Measurements from ENCODE around the gene MRPL50. TPM values are rescaled to one million over a fixed set of nuclear protein-coding genes. Genes with fewer than 3 reads are reported as not detected.

The MRPL50 gene
- polyA plus RNA-seq, 1 of the 3 experiments (the other 2 are of a cell fraction), result 6.3 TPM

- TF ChIP-seq ZBTB33 (IDR thresholded peaks at IDR 0.05; ENCODE audit: borderline replicate concordance, low read depth) (no peak), SMC3 (IDR thresholded peaks at IDR 0.05; ENCODE audit: low read depth, low read length) (no peak), RFX5 (IDR thresholded peaks at IDR 0.05; ENCODE audit: low read length) (no peak), RXRA (IDR thresholded peaks at IDR 0.05; ENCODE audit: borderline replicate concordance, low read depth) (no peak), NFIC (IDR thresholded peaks at IDR 0.05; ENCODE audit: borderline replicate concordance) (no peak), POLR2AphosphoS5 (IDR thresholded peaks at IDR 0.05; ENCODE audit: low read depth, low read length) (no peak), ELF1 (IDR thresholded peaks at IDR 0.05) (no peak), TEAD4 (IDR thresholded peaks at IDR 0.05; ENCODE audit: borderline replicate concordance, insufficient read depth) (no peak), YY1 (IDR thresholded peaks at IDR 0.05; ENCODE audit: low read depth) (no peak), REST (IDR thresholded peaks at IDR 0.05; ENCODE audit: low read depth, low read length) (no peak)
- no peak for DNase-seq
- WGBS (ENCODE audit: low lambda C conversion rate), result 79% methylated on average over 2 of the region's 2 CpGs
Observed at GRCh38 chr9:101383361-101383760, 15.1 kb downstream of the MRPL50 start.

GRCh38 chr9:101381833-101382342 lies 16.5 kb downstream of the MRPL50 start:
- Histone ChIP-seq H4K20me1 (ENCODE audit: insufficient read depth) (no peaks in the 10 kb centered on the region), H3K36me3 (replicated peaks in 1 of 2; ENCODE audit: control insufficient read depth in 1 of 2, insufficient read depth in 2 of 2, low read length in 1 of 2) (peaks cover 4 to 19% of the 10 kb centered on the region in 2 experiments), H3K9me3 (peaks cover 7% of the 10 kb centered on the region; the same call in 1 of the 2 replicates), H3K27me3 (ENCODE audit: insufficient read depth) (no peaks in the 10 kb centered on the region), H2AFZ (ENCODE audit: low read depth) (no peak overlapping the region), H3K79me2 (ENCODE audit: insufficient read depth) (no peaks in the 10 kb centered on the region), H3K9ac (no peak overlapping the region), H3K4me1 (ENCODE audit: control insufficient read depth in 1 of 2, insufficient read depth in 2 of 2, low read depth in 1 of 2, low read length in 1 of 2) (peaks cover 0 to 3% of the 10 kb centered on the region in 2 experiments; a peak in 1 of 4 replicates), H3K4me2 (no peak overlapping the region), H3F3A (replicated peaks; ENCODE audit: insufficient read depth) (peaks cover 7% of the 10 kb centered on the region), H3K27ac (ENCODE audit: low read depth in 2 of 2, low read length in 1 of 2) (no peak overlapping the region), H3K9me2 (no peaks in the 10 kb centered on the region), H3K4me3 (ENCODE audit: low read depth in 2 of 2, low read length in 1 of 2) (no peak overlapping the region)
- no peak for DNase-seq
- CTCF ChIA-PET, result interaction anchor here (0.5 kb wide), 1 partner anchor 62 kb away, joined by 3 read pairs; no protein-coding TSS in a partner anchor
- POLR2A ChIA-PET, result interaction anchor here (1.5 kb wide), 1 partner anchor 17 kb away, joined by 4 read pairs; the partner anchor contains the start of genes MRPL50 and ZNF189
- WGBS (ENCODE audit: low lambda C conversion rate), result 94% methylated on average over 2 of the region's 2 CpGs
- TF ChIP-seq FOXM1 (IDR thresholded peaks at IDR 0.05; ENCODE audit: low read depth), result no peak
- no peak for TF ChIP-seq SIN3A (IDR thresholded peaks at IDR 0.05; ENCODE audit: borderline replicate concordance, low read depth, low read length)
- TF ChIP-seq USF2 (IDR thresholded peaks at IDR 0.05; ENCODE audit: borderline replicate concordance, low read depth, low read length), result no peak
- no peak for TF ChIP-seq FOSL2 (IDR thresholded peaks at IDR 0.05; ENCODE audit: borderline replicate concordance, low read depth)
- TF ChIP-seq JUND (IDR thresholded peaks at IDR 0.05), result no peak
- TF ChIP-seq ELF1 (IDR thresholded peaks at IDR 0.05), result no peak

More at GRCh38 chr9:101383361-101383760, 15.1 kb downstream of the MRPL50 start:
- no peaks in the 10 kb centered on the region for H3K27me3 ChIP-seq (ENCODE audit: insufficient read depth)
- no peak overlapping the region for H3K4me3 ChIP-seq (ENCODE audit: low read depth in 2 of 2, low read length in 1 of 2)
- ChIA-PET CTCF (interaction anchor here (1.0 kb wide), 1 partner anchor 147 kb away, joined by 3 read pairs; no protein-coding TSS in a partner anchor), POLR2A (no interaction called here)
- peaks cover 17 to 19% of the 10 kb centered on the region in 2 experiments for H3K36me3 ChIP-seq (replicated peaks in 1 of 2; ENCODE audit: control insufficient read depth in 1 of 2, insufficient read depth in 2 of 2, low read length in 1 of 2)
- H3K79me2 ChIP-seq (ENCODE audit: insufficient read depth), result no peaks in the 10 kb centered on the region
- no peaks in the 10 kb centered on the region for H4K20me1 ChIP-seq (ENCODE audit: insufficient read depth)
- no peak overlapping the region for H2AFZ ChIP-seq (ENCODE audit: low read depth)
- no peak overlapping the region for H3K9ac ChIP-seq
- peaks cover 1% of the 10 kb centered on the region; the same call in 1 of the 2 replicates for H3K9me3 ChIP-seq
- no peak overlapping the region for H3K4me2 ChIP-seq
- H3K9me2 ChIP-seq, result no peaks in the 10 kb centered on the region
- no peaks in the 10 kb centered on the region for H3K4me1 ChIP-seq (ENCODE audit: control insufficient read depth in 1 of 2, insufficient read depth in 2 of 2, low read depth in 1 of 2, low read length in 1 of 2)
- H3F3A ChIP-seq (replicated peaks; ENCODE audit: insufficient read depth), result no peaks in the 10 kb centered on the region
- H3K27ac ChIP-seq (ENCODE audit: low read depth in 2 of 2, low read length in 1 of 2), result no peak overlapping the region
